ENCODE results near the gene NPIPA8. TPM values are rescaled to one million over a fixed set of nuclear protein-coding genes. Genes with fewer than 3 reads are reported as not detected.
"Not testable (repeated sequence)": the region's sequence is repeated elsewhere in the genome, so short reads cannot be mapped to it uniquely, and the experiment has no call there.

The NPIPA8 gene
- under 1 TPM in 1 of 3 donors, not detected in 2; 0.32 TPM for polyA plus RNA-seq

DNA sequence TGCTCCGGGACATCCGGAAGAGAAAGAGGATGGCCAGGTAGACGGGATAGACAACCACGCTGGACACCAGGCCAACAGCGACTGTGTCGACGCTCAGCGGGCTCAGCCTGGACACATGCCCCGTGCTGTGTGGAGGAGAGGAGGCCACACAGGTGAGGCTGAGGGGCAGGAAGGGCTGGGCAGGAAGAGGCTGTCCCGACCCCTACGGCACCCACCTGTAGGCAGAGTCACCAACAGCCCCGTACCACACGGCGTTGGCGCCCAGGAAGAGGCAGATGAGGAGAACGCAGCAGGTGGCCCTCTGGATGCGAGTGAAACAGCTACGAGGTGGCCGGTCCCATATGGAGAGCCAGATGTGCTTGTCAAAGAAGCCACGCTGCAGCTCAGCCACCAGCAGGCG lies at the start of gene NPIPA8:
TSS of gene NPIPA8 (minus strand) at position 101 of the 400 bp plus-strand sequence. CDS start 4,074 bp downstream, outside the sequence.
- H3K4me1 Mint-ChIP-seq; H3K9me3 Mint-ChIP-seq; H3K4me3 Mint-ChIP-seq; H3K27ac Mint-ChIP-seq; H3K36me3 Mint-ChIP-seq; DNase-seq; H3K27me3 Mint-ChIP-seq (ENCODE audit: low read depth in 3 of 3): not testable (repeated sequence)

- not testable (repeated sequence) for H3K27ac Mint-ChIP-seq; H3K4me3 Mint-ChIP-seq; H3K36me3 Mint-ChIP-seq; H3K4me1 Mint-ChIP-seq; H3K27me3 Mint-ChIP-seq (ENCODE audit: low read depth in 3 of 3); DNase-seq; H3K9me3 Mint-ChIP-seq
Observed at GRCh38 chr16:18385285-18385684, 48.7 kb upstream of the NPIPA8 start.

DNA sequence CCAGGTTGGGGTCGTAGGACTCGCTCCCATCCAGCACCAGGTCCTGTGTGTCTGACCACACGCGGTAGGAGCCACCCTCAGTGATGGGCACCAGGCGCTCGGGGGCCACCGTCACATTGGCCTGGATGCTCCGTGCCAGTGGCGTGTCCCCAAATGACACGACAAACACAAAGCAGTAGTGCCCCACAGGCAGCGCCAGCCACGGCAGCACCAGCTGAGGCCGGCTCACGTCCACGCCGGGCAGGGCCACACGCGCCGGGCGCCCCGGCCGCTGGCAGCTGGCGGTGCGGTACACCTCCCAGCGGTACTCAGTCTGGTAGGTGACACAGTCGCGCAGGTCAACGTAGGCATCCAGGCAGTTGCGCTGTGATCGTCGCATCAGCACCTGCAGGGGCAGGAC lies 48.3 kb upstream of the NPIPA8 start:
- H3K27me3 Mint-ChIP-seq (ENCODE audit: low read depth in 3 of 3); H3K4me3 Mint-ChIP-seq; H3K27ac Mint-ChIP-seq; H3K36me3 Mint-ChIP-seq; H3K4me1 Mint-ChIP-seq; H3K9me3 Mint-ChIP-seq; DNase-seq: not testable (repeated sequence)

GRCh38 chr16:18384098-18384636 lies 47.6 kb upstream of the NPIPA8 start:
- H3K4me1 Mint-ChIP-seq; H3K27ac Mint-ChIP-seq; H3K27me3 Mint-ChIP-seq (ENCODE audit: low read depth in 3 of 3); DNase-seq; H3K36me3 Mint-ChIP-seq; H3K4me3 Mint-ChIP-seq; H3K9me3 Mint-ChIP-seq: not testable (repeated sequence)

DNA sequence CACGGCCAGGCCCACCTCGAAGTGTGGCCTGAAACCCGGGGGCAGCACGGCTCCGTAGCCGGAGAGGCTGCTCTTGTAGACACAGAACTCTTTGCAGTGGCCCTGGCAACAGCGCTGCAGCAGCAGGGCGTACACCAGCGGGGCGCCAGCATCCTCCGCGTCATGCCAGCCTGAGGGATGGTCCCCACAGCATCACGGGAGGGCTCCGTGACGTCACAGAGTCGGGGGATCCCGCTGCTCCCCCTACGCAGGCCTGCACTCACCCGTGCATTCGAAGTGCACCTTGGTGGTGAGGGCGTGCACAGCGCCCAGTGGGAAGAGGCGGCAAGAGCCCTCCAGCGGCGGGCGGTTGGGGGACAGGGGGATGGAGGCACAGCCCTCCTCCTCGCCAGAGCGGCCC lies 46.2 kb upstream of the NPIPA8 start:
- not testable (repeated sequence) for H3K36me3 Mint-ChIP-seq; H3K9me3 Mint-ChIP-seq; H3K4me1 Mint-ChIP-seq; DNase-seq; H3K27me3 Mint-ChIP-seq (ENCODE audit: low read depth in 3 of 3); H3K27ac Mint-ChIP-seq; H3K4me3 Mint-ChIP-seq

GRCh38 chr16:18347742-18348141 lies 11.2 kb upstream of the NPIPA8 start:
- H3K27ac Mint-ChIP-seq; H3K36me3 Mint-ChIP-seq; H3K4me1 Mint-ChIP-seq; DNase-seq; H3K9me3 Mint-ChIP-seq; H3K27me3 Mint-ChIP-seq (ENCODE audit: low read depth in 3 of 3); H3K4me3 Mint-ChIP-seq: not testable (repeated sequence)

GRCh38 chr16:18346993-18347392 lies 10.5 kb upstream of the NPIPA8 start:
- not testable (repeated sequence) for H3K27ac Mint-ChIP-seq; H3K9me3 Mint-ChIP-seq; H3K4me1 Mint-ChIP-seq; H3K4me3 Mint-ChIP-seq; DNase-seq; H3K27me3 Mint-ChIP-seq (ENCODE audit: low read depth in 3 of 3); H3K36me3 Mint-ChIP-seq

GRCh38 chr16:18344634-18345033 lies 8.1 kb upstream of the NPIPA8 start:
- not testable (repeated sequence) for H3K27ac Mint-ChIP-seq; H3K4me3 Mint-ChIP-seq; H3K27me3 Mint-ChIP-seq (ENCODE audit: low read depth in 3 of 3); DNase-seq; H3K4me1 Mint-ChIP-seq; H3K36me3 Mint-ChIP-seq; H3K9me3 Mint-ChIP-seq

DNA sequence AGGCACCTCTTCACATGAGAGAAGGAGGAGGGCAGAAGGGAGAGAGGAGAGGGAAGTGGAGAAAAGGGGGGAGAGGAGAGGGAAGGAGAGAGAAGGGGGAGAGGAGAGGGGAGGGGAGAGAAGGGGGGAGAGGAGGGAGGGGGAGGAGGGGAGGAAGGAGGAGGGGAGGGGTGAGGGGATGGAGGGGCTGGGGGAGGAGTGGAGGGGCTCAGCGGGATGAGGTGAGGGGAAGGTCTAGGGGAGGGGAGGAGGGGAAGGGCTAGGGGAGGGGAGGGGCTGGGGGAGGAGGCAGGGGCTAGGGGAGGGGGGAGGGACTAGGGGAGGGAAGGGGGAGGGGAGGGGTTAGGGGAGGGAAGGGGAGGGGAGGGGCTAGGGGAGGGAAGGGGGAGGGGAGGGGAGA lies 5.5 kb upstream of the NPIPA8 start:
- H3K9me3 Mint-ChIP-seq; H3K36me3 Mint-ChIP-seq; H3K4me1 Mint-ChIP-seq; H3K27ac Mint-ChIP-seq; H3K4me3 Mint-ChIP-seq; DNase-seq; H3K27me3 Mint-ChIP-seq (ENCODE audit: low read depth in 3 of 3): not testable (repeated sequence)

DNA sequence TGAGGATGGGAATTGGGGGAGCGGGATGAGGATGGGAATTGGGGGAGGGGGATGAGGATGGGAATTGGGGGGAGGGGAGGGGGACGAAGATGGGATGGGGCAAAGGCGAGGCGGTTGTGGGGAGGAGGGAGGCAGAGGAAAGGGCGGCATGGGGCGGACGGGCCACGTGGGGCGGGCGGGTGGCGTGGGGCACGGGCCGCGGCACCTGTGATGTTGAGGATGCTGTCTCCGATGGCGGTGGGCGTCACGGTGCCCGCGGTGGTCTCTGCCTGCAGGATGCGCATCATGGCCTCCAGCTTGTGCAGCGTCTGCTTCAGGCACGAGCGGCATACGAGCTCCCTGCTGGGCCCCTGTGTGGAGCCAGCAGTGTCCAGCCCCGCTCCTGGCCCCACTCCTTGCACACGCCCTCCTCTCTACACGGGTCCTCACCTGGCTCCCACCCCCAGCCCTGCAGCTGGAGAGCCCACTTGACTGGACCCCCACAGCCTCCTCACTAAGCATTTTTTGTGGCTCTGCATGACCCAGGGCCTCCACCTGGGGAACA lies 5.0 kb upstream of the NPIPA8 start:
- not testable (repeated sequence) for H3K9me3 Mint-ChIP-seq; H3K36me3 Mint-ChIP-seq; H3K4me3 Mint-ChIP-seq; H3K4me1 Mint-ChIP-seq; DNase-seq; H3K27ac Mint-ChIP-seq; H3K27me3 Mint-ChIP-seq (ENCODE audit: low read depth in 3 of 3)

DNA sequence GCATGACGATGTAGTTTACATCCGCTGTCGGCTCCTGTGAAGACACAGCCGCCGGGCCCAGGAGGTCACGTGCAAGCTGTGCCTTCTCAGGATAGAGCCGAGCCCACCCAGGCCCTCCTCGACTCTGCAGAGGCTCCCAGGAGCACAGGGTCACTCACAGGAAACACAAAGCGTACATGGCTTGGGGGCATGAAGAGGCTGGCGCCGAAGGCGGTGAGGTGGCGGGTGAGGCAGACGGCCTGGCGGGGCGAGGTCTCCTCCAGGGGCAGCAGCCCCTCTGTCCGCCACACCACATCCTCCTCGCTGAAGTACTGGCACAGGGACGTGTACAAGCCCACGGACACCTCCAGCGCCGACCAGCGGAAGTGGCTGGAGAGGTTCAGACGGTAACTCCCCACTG lies 2.7 kb upstream of the NPIPA8 start:
- DNase-seq; H3K36me3 Mint-ChIP-seq; H3K4me3 Mint-ChIP-seq; H3K27me3 Mint-ChIP-seq (ENCODE audit: low read depth in 3 of 3); H3K27ac Mint-ChIP-seq; H3K4me1 Mint-ChIP-seq; H3K9me3 Mint-ChIP-seq: not testable (repeated sequence)

GRCh38 chr16:18311811-18312210 lies 24.7 kb downstream of the NPIPA8 start:
- not testable (repeated sequence) for H3K9me3 Mint-ChIP-seq; H3K4me1 Mint-ChIP-seq; H3K4me3 Mint-ChIP-seq; H3K36me3 Mint-ChIP-seq; DNase-seq; H3K27me3 Mint-ChIP-seq (ENCODE audit: low read depth in 3 of 3); H3K27ac Mint-ChIP-seq

GRCh38 chr16:18309159-18309558 lies 27.4 kb downstream of the NPIPA8 start:
- not testable (repeated sequence) for H3K36me3 Mint-ChIP-seq; H3K4me3 Mint-ChIP-seq; H3K9me3 Mint-ChIP-seq; H3K27me3 Mint-ChIP-seq (ENCODE audit: low read depth in 3 of 3); H3K4me1 Mint-ChIP-seq; H3K27ac Mint-ChIP-seq; DNase-seq

DNA sequence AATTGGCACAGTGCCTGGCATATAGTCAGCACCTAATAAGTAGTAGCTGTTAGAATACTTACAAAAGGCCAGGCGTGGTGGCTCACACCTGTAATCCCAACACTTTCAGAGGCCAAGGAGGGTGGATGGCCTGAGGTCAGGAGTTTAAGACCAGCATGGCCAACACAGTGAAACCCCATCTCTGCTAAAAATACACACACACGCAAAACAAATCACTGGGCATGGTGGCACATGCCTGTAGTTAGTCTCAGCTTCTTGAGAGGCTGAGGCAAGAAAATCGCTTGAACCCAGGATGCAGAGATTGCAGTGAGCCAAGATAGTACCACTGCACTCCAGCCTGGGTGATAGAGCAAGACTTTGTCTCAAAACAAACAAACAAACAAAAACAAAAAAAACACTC lies 29.3 kb downstream of the NPIPA8 start:
- not testable (repeated sequence) for H3K9me3 Mint-ChIP-seq; H3K4me3 Mint-ChIP-seq; DNase-seq; H3K4me1 Mint-ChIP-seq; H3K27me3 Mint-ChIP-seq (ENCODE audit: low read depth in 3 of 3); H3K27ac Mint-ChIP-seq; H3K36me3 Mint-ChIP-seq

DNA sequence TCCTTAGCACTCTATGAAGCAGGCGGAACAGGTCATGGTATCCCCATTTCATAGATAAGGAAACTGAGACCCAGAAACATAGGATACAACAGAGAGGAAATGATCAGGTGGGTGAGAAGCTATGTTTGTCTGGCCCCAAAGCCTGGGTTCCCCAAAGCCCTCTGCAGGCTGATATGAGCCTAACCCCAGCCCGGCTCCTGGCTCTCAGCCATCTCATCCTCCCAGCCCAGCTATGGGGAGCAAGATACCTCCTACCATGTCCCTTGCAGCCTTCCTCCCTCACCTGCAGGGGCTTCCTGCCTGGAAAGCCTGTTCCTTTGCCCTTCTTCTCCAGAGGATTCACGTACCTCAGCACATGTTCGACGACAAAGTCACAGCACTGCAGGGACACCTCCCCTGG lies 30.5 kb downstream of the NPIPA8 start:
- H3K36me3 Mint-ChIP-seq, DNase-seq, H3K4me1 Mint-ChIP-seq: not testable (repeated sequence)

More for the DNA sequence above, 30.5 kb downstream of the NPIPA8 start:
- not testable (repeated sequence) for H3K9me3 Mint-ChIP-seq; H3K27ac Mint-ChIP-seq; H3K4me3 Mint-ChIP-seq; H3K27me3 Mint-ChIP-seq (ENCODE audit: low read depth in 3 of 3)

All from immature natural killer cell (primary cell).